ENCODE data around the gene RSPH6A. TPM values are rescaled to one million over a fixed set of nuclear protein-coding genes. Genes with fewer than 3 reads are reported as not detected.

The RSPH6A gene
- total RNA-seq, 2 donors from 2014 or later = not detected

DNA sequence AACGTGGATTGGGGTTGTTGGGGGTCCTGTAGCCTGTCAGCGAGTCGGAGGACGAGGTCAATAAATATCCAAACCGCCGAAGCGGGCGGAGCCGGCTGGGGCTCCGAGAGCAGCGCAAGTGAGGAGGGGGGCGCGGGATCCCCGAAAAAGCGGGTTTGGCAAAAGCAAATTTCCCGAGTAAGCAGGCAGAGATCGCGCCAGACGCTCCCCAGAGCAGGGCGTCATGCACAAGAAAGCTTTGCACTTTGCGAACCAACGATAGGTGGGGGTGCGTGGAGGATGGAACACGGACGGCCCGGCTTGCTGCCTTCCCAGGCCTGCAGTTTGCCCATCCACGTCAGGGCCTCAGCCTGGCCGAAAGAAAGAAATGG lies 45.3 kb downstream of the RSPH6A start:
- ATAC-seq (peak in 1 of 2 donors; percentile 0), DNase-seq (peak; percentile 66)
- intact Hi-C loops (cut with DNase I) = loop anchor here (5.0 kb wide), 1 partner anchor 53 kb away; no protein-coding TSS in a partner anchor

DNA sequence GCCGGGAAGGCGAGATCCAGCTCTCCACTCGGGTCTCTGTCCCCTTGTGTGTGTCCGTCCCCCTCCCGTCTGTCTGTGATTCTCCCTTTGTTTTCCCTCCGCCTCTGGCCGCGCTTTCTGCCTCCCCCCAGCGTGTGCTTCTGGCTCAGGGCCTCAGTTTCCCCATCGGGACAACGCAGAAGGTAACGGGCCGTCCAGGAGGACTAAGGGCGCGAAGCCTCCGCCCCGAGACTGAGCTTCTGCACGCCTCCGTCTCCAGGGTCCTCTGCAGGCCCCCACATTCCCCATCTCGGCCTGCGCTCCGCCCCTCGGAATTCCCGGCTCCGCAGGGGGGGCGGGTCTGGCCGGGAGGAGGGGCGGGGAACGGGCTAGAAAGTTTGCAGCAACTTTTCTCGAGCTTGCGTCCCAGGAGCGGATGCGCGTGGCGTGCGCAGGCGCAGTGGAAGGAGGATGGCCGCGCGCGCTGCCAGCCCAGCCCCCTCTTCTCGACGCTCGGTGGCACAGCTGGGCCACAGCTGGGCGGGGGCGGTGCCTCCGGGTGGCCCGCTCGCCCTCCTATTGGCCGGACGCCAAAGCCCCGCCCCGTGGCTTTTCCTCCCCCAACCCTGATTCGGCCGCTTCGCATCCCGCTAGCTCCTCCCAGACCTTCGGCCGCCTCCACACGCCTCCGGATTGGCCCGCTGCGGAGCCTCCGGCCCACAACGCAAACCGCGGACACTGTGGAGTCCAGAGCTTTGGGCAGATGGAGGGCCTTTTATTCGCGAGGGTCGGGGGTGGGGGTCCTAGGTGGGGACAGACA lies 45.9 kb downstream of the RSPH6A start, which contains the start of gene SIX5:
Gene SIX5 (minus strand): TSS at position 269 of the 799 bp plus-strand sequence. CDS start 408 bp downstream, outside the sequence.
- ATAC-seq (peak; percentile 58 to 71), DNase-seq (peak; percentile 98)
- intact Hi-C loops (cut with DNase I) = loop anchor here (5.0 kb wide), 1 partner anchor 52 kb away; no protein-coding TSS in a partner anchor

DNA sequence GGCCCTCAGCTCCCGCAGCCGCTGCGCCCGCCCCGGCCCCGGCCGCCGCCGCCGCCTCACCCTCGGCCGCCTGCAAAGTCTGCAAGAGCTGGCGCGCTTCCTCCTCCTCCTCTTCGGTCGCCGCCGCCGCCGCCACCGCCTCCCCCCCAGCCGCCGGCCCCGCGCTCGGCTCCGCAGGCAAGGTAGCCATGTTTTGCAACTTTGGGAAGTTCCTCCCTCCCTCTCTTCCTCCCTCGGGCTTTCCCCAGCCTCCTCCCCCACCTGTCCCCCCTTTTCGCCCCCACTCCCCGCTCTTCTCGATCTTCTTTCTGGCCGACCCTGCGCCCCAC lies 46.5 kb downstream of the RSPH6A start:
- no peak for ATAC-seq
- no peak for DNase-seq
- intact Hi-C loops (cut with DNase I) = loop anchor here (5.0 kb wide), 1 partner anchor 51 kb away; no protein-coding TSS in a partner anchor

DNA sequence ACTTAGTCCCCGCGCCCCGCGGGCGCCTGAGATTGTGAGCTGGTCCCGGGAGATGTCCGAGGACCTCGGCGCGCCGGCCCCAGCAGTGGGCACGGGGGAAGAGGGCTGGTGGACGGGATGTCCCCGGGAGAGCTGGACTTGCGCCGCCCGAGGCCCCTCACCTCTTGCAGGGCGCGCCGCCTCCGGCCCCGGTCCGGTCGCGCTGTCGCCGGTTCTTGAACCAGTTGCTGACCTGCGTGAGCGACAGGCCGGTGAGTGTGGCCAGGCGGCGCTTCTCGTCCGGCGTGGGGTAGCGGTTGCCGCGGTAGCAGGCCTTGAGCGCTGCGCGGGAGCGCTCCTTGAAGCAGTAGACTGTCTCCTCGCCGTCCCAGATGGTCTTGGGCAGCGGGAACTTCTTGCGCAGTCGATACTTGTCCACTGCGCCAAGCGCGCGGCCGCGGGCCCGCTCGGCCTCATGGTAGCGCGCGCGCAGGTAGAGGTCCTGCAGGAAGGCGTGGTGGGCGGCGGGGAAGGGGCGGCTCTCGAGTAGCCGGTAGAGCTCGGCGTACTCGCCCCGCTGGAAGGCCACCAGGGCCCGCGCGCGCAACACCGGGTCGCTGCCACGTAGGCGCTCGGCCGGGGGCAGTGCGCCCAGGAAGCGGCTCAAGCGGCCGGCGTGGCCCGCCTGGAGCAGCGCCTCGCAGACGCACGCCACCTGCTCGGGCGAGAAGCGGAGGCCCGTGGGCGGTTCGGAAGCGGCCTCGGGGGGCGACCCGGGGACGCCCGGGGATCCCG lies 47.0 kb downstream of the RSPH6A start:
- intact Hi-C loops (cut with DNase I) = loop anchor here (5.0 kb wide), 1 partner anchor 51 kb away; no protein-coding TSS in a partner anchor
- DNase-seq = peak; percentile 75
- ATAC-seq = peak; percentile 1 to 2

DNA sequence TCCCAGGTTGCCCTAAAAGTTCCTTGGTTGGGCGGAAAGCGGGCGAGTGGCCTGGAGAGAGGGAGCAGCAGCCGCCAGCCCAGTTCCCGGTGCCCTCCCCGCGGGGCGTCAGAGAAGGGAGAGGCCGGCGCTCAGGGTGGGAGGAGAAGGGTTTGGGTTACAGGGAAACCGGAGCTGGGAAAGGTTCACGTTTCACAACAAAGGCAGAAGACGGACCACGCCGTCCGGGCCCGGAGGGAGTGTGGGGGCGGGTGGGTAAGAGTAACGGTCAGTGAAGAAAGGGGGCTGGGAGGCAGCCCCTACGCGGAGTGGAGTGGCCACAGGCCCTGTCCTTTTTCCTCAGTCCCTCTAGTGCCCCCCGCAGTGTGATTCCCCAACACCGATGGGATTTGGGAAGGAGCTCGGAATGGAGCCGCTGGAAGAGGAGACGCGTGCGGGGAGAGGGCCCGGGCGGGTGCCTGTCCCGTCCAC lies 47.7 kb downstream of the RSPH6A start:
- DNase-seq = peak; percentile 81
- peak; percentile 4 to 6 for ATAC-seq
- intact Hi-C loops (cut with DNase I) = loop anchor here (5.0 kb wide), 1 partner anchor 50 kb away; no protein-coding TSS in a partner anchor

DNA sequence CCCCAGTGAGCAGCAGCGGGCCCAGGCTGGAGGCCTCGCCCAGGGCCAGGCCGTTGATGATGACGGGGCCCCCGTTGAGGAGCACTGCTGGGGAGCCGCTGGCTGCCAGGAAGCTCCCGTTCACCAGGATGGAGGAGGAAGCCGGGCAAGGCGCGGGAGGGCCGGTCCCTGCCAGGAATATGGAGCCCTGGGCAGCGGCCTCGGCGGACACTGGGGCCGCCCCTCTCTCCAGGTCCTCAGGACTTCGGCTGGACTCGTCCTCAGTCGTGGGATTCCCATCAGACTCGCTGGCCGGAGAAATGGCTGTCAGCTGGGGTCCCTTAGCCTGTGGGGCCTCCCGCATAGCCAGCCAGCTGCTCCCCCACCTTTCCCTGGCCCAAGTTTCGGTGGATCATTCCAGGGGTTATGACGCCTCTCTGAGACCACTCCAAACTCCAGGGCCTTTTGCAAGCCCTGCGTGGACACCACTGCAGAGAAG lies 48.2 kb downstream of the RSPH6A start:
- intact Hi-C loops (cut with DNase I) = loop anchor here (5.0 kb wide), 1 partner anchor 50 kb away; no protein-coding TSS in a partner anchor

DNA sequence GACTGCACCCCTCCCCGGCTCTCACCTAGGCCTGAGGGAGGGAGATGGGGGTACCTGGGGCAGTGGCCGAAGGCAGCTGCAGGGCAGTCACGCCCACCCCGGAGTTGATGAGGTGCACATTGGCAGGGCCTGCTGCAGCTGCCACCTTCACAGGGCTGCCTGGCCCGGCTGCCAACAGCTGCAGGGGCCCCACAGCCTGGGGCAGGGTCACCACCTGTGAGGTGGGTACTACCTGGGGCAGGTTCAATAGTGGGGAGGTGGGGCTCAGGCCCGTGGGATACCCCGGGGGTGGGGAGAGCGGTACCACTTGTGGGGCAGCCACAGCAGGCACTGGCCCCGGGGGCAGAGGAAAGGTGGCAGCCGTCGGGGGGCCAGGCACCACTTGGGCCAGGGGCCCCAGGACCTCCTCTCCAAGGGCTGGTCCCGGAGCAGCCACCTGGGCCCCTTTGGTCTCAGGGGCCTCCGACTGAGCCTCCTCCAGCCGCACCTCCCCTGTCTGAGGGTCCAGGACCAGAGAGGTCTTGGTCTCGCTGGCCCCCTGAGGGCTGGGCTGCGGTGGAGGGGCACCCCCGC lies 48.7 kb downstream of the RSPH6A start:
- DNase-seq (no peak), ATAC-seq (no peak)
- intact Hi-C loops (cut with DNase I) = loop anchor here (5.0 kb wide), 1 partner anchor 49 kb away; no protein-coding TSS in a partner anchor

More for the DNA sequence above, 48.2 kb downstream of the RSPH6A start:
- ATAC-seq = no peak
- DNase-seq = peak; percentile 63

DNA sequence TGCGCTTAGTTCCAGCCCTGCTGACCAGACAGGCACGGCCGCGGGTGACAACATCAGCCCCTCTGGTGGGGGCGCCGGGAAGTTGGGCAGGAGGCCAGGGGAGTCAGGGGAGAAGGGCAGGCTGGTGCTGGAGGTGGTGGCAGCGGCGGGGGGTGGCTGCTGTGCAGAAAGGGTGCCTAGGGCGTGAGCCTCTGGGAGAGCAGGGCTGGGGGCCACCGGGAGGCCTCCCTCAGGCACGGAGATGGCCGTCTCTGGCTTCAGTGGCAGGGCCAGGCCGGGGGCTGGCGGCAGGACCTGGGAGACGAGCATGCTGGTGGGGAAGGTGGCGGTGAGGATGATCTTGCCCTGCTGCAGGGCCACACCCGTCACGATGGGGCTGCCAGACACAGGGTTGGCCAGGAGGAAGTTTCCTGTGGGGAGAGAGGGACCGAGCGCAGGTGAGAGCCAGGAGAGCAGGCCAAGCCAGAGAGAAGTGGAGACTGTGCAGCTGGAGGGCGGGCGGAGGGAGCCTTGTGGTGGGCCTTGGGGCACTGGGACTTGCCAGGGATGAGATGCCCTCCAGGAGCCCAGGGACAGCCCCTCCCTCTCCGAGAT lies 49.3 kb downstream of the RSPH6A start:
- intact Hi-C loops (cut with DNase I) = loop anchor here (5.0 kb wide), 1 partner anchor 48 kb away; no protein-coding TSS in a partner anchor
- ATAC-seq (no peak), DNase-seq (no peak)

DNA sequence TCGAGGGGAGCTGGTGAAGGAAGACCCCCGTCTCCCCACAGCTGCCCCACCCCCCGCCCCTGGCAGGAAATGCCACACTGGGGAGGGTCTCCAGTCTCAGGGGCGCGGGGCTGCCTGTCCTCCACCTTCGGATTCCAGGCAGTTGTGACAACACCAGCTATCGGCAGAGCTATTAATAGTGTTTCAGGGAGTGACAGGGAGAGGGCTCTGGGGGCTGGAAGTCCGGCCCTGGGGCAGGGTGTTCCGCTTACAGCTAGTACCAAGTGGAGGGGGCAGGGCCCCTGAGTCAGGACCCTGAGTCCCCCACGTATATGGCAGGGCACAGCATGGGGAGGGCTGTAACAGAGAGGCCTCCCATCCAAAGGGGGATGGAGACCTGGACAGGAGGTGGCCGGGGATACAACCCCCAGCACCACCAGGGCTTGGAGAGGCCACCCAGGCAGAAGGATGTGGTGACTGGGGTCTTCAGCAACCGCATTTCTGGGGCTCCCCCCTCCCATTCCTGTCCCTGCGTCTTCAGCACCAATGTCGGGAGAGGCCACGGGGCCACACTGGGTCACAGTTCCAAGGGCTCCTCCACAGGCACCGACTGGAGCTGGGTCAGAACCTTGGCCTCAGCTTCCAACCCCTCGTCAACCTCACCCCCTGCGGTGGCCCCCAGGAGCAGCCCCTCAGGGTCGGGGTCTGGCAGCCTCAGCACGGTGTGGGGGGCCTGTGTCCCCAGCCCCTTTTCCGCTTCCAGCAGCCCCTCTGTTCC lies 50.0 kb downstream of the RSPH6A start:
- intact Hi-C loops (cut with DNase I) = loop anchor here (5.0 kb wide), 1 partner anchor 48 kb away; no protein-coding TSS in a partner anchor
- ATAC-seq = peak in 1 of 2 donors; percentile 0
- peak; percentile 66 for DNase-seq

DNA sequence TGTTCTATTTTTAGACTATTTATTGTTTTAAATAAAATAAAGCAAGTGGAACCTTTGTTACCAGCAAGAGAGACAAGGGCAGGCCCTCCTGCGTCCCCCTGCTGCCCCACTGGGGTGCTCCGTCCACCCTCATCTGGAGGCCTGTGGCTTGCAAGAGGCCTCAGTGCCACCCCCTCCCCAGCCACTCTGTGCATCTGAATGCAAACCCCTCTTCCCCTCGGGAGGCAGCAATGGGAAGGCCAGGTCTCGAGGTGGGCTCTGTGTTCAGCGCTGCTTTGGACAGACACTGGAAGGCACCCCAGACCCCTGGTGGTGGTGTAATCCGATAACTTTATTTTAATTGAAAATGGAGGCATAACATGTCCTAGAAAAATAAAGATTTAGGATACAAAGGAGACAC lies 50.6 kb downstream of the RSPH6A start:
- DNase-seq = no peak
- ATAC-seq = no peak
- intact Hi-C loops (cut with DNase I) = no loop called here

DNA sequence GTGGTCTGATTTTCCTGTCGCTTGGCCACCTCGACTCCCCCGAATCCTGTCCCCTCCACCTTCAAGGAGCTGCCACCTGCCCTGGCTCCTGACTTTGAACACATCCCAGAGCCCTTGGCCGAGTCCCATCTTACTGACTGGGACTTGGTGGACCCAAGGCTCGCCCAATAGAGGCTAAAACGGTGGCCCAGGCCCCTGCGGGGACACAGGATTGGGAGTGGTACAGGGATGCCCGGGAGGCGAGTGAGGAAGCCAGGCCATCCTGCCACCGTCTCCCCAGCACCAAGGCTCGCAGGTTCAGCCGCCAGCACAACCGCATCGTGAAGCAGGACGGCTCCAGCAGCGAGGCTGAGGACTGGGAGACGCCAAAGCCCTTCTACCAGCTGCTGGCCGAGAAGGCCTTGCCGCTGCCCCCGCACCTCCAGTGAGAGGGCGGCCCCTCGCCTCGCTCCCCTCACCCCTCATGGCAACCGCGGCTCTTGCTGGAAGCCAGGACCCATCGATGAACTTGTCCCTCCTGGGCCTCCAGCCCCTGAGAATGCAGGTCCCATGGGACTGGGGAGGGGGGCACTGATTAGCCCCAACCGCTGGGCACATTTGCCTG lies 51.3 kb downstream of the RSPH6A start:
- ATAC-seq (no peak), DNase-seq (no peak)
- intact Hi-C loops (cut with DNase I) = no loop called here

DNA sequence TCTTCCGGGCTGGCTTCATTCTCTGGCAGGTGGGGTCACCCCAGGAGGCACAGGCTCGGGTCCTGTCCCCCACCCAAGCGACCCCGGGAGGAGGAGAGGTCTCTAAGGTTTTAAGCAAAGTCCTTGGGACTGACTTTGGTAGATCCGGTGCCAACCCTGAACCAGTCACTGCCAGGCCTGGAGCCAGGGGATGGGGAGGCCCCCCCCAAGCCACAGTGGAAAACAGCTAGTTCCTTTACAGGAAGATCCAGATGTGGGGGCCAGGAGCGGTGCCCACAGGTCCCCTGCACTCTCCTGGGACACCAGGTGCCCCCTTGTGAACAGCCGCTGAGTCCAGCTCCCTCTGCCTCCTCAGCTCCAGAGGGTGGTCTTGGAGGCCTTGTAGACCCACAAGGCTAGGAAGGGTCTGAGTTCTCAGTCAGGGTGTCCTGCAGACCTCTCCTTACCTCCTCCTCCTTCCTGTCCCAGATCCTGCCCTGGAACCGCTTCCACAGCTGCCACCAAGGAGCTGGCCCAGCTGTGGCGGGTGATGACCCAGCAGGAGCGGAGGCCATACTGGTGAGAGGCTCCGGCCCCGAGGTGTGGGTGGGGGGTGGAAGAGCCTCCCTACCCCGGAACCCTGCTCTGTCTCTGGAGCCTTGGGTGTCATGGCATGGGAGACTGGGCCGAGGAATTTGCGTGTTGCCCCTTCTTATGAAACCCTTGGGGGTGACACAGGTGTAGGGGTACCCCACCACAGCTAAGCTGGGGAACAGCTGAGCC lies 52.1 kb downstream of the RSPH6A start:
- ATAC-seq = no peak
- DNase-seq = no peak
- intact Hi-C loops (cut with DNase I) = no loop called here

DNA sequence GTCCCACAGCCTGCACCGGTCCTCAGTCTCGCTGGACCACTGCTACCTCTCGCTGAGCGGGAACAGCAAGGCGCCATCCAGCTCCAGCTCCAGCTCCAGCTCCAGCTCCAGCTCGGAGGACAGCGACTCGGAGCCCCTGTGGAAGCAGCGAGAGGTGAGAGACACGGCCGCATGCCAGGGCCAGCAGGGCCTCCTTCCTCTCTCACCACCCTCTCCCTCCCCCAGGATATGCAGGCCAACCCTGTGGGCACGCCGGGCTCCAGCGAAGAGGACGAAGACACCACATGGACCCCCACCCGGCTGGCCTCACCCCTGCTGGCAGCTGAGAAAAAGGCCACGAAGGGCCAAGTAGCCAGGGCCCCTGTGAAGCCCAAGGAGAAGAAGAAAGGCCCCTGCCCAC lies 53.4 kb downstream of the RSPH6A start:
- DNase-seq = peak; percentile 51
- no peak for ATAC-seq
- intact Hi-C loops (cut with DNase I) = no loop called here

DNA sequence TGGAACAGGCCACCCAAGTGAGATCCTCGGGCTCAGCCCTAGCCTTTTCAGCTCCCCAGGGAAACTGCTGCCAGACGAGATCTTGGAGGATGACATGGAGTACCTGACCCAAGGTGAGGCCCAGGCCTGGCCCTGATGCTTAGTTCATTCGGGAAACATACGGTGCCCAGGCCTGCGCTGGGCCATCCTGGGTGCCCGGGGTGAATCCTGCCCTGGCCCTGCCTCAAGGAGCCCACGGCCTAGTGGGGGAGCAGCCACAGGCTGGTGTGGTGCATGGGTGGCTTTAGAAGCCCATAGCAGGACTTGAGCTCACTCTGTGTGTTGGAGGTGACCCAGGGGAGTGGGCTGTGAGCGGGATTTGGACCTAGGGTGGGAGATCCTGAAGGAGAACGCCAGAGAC lies 56.2 kb downstream of the RSPH6A start:
- ATAC-seq (no peak), DNase-seq (no peak)
- intact Hi-C loops (cut with DNase I) = no loop called here

DNA sequence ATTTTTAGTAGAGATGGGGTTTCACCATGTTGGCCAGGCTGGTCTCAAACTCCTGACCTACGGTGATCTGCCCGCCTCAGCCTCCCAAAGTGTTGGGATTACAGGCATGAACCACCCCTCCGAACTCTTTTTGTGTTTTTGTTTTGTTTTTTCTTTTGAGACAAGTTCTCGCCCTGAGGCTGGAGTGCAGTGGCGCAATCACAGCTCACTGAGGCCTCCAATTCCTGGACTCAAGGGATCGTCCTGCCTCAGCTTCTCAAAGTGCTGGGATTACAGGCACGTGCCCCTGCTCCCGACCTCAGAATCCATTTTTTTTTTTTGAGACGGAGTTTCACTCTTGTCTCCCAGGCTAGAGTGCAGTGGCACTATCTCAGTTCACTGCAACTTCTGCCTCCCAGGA lies 57.4 kb downstream of the RSPH6A start:
- DNase-seq (no peak), ATAC-seq (no peak)
- intact Hi-C loops (cut with DNase I) = no loop called here

DNA sequence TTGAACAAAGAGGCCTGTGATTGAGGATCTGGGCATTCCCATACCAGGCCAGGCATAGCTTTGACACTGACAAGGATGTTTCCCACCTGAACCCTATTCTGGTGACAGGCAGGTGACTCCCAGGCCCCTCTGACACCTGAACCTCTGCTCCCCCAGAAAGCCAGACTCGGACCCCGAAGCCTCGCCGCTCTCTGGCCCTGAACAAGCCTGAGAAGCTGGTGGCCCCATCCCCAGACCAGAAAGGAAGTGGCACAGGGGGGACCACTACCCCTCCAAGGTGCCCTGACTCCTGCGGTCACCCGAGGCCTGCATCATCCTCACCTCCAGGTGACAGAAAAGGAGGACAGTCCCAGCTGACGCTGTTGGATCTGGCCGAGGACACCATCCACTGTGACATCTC lies 60.8 kb downstream of the RSPH6A start:
- no peak for ATAC-seq
- intact Hi-C loops (cut with DNase I) = no loop called here
- no peak for DNase-seq

DNA sequence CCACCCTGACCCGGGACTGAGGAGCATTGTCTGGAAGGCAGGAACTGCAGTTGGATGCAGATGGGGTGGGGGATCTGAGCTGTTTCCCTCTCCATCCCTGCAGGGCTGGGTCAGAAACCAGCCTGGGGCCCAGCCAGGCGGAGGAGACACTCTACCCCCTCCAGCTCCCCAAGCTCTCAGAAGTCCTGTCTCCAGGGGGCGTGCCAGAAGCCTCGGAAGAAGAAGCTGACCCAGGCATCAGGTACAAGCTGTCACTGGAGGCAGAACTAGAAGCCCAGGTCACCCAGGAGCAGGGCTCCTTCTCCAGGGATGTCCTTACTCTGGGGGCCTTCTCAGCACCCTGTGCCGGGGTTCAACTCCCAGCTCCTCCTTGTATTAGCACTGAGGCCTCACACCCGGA lies 61.6 kb downstream of the RSPH6A start:
- ATAC-seq = no peak
- no peak for DNase-seq
- intact Hi-C loops (cut with DNase I) = no loop called here

Data from left cardiac atrium (tissue), 4 donors.